ENCODE results near the gene TSHR.

Gene TSHR

DNA sequence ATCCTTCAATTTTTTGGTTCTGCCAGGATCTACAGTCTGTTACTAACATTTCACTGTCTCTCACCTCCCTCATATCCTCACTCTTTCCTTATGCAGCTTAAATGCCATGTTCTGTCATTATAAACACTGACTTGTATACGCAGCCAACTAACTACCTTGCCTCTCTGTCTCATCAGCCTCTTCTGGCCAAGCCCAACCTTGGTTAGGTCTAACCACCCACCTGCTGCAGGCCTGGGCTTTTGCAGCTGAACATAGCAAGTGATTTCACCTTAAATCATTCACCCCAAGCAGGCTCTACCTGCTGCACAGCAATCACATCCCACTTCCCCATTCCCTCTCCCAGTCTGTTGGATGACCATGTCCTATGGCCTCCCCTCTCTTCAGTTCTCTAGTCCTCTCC is 173.8 kb downstream of the TSHR start:
- H3K36me3 Mint-ChIP-seq, result peaks cover 7 to 12% of the 10 kb centered on the region in 2 donors
- H3K4me1 Mint-ChIP-seq, result peaks cover 3 to 5% of the 10 kb centered on the region in 2 donors
- H3K9me3 Mint-ChIP-seq, result peaks cover 0 to 4% of the 10 kb centered on the region in 2 donors
- H3K4me3 Mint-ChIP-seq, result no peak overlapping the region
- H3K27ac Mint-ChIP-seq, result no peak overlapping the region
- H3K27me3 Mint-ChIP-seq, result peaks cover 0 to 3% of the 10 kb centered on the region in 2 donors
- ATAC-seq (replicated peaks), result no peak
- DNase-seq, result no peak

DNA sequence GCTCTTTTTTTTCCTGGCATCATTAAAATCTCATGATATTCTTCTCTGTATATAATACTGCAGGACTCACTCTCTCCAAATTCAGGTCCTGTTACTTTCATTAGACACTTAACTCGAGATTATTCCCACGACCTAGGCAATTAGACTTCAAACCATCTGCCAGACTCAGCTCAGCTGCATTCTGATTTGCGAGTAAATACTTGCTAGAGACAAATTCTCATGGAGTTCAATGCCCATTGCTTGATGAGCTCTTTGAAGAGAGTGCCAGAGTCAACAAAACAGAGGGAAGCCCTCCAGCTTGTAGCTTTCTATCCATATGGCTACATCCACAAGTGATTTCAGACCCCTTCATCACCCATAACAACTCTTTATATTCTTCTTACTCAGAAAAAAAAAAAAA is 177.0 kb downstream of the TSHR start:
- no peak overlapping the region for H3K4me3 Mint-ChIP-seq
- no peak for ATAC-seq (replicated peaks)
- no peaks in the 10 kb centered on the region for H3K4me1 Mint-ChIP-seq
- H3K9me3 Mint-ChIP-seq, result peaks cover 0 to 1% of the 10 kb centered on the region in 2 donors
- DNase-seq, result no peak
- no peaks in the 10 kb centered on the region for H3K27me3 Mint-ChIP-seq
- H3K36me3 Mint-ChIP-seq, result peaks cover 1 to 3% of the 10 kb centered on the region in 2 donors
- no peak overlapping the region for H3K27ac Mint-ChIP-seq

DNA sequence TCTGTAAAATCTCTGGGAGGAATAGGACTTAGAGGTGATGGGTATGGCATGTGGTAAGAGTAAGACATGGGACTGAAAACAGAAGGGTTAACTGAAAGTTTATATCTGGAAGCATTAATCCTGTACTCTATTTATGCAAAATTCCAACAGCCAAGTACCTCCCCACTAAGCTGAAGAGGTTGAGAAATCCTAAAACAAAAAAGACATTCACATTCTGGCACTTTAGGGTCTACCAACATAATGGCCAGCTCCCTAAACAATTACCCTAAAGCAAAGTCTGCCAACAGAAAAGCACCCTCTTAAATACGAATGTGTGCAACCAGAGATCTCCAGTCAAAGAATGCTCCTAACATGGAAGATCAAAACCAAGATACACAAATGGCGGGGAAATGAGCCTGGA is 178.0 kb downstream of the TSHR start:
- Mint-ChIP-seq H3K4me3 (no peak overlapping the region), H3K27me3 (no peaks in the 10 kb centered on the region), H3K36me3 (no peaks in the 10 kb centered on the region), H3K4me1 (no peaks in the 10 kb centered on the region), H3K27ac (no peak overlapping the region), H3K9me3 (no peaks in the 10 kb centered on the region)
- no peak for DNase-seq
- no peak for ATAC-seq (replicated peaks)

DNA sequence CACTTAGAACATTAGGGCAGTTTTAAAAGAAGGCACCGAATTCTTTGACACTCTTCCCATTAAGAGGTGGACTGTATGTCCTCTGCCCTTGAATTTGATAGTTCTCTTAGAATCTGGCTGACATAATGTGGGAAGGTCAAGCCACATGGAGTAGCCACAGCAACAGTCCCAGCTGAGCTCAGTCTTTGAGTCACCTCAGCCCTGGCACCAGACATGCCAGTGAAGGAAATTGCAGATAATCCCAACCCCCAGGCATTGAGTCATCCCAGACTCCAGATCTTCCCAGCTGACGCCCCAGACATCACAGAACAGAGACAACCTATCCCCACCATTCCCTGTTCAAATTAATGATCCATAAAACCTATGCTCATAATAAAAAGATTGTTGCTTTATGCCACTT is 181.9 kb downstream of the TSHR start:
- no peak for ATAC-seq (replicated peaks)
- H3K36me3 Mint-ChIP-seq, result no peaks in the 10 kb centered on the region
- DNase-seq, result no peak
- no peaks in the 10 kb centered on the region for H3K4me1 Mint-ChIP-seq
- H3K4me3 Mint-ChIP-seq, result no peak overlapping the region
- H3K27ac Mint-ChIP-seq, result no peak overlapping the region
- no peaks in the 10 kb centered on the region for H3K27me3 Mint-ChIP-seq
- no peaks in the 10 kb centered on the region for H3K9me3 Mint-ChIP-seq

DNA sequence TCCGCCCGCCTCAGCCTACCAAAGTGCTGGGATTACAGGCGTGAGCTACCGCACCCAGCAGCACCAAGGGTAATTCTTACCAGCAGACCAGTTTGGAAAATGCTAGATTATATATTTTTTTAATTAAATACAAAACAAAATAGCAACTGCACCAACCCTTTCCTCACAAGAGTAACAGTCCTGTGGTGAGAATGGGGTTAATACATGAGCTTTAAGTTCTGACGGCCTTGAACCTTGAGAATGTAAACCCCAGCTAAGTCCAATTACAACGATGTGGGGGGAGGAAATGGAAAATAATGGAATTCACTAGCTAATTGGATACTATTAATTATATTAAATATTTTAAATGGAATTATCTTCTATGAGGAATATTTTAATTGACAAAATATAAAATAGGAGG is 183.0 kb downstream of the TSHR start:
- ATAC-seq (replicated peaks), result no peak
- Mint-ChIP-seq H3K36me3 (peaks cover 3 to 4% of the 10 kb centered on the region in 2 donors), H3K4me1 (no peaks in the 10 kb centered on the region), H3K27ac (no peak overlapping the region), H3K27me3 (no peaks in the 10 kb centered on the region), H3K9me3 (no peaks in the 10 kb centered on the region), H3K4me3 (no peak overlapping the region)
- DNase-seq, result no peak

DNA sequence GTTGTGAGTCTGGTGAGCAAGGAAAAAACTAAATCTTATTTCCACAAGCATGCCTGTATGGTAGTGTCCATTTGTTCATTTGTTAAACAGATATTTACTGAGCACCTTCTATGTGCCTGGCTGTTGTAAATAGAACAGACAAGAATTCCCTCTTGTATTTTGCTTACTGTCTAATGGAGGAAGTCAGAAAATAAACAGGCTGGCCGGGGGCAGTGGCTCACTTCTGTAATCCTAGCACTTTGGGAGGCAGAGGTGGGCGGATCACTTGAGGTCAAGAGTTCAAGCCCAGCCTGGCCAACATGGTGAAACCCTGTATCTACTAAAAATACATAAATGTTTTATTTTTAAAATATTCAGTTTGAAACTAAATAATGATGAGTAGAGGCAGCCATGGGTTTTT is 186.0 kb downstream of the TSHR start:
- Mint-ChIP-seq H3K27me3 (no peaks in the 10 kb centered on the region), H3K4me1 (no peaks in the 10 kb centered on the region), H3K9me3 (no peaks in the 10 kb centered on the region), H3K27ac (no peak overlapping the region), H3K36me3 (peaks cover 11 to 15% of the 10 kb centered on the region in 2 donors), H3K4me3 (no peak overlapping the region)
- no peak for DNase-seq
- ATAC-seq (replicated peaks), result no peak

DNA sequence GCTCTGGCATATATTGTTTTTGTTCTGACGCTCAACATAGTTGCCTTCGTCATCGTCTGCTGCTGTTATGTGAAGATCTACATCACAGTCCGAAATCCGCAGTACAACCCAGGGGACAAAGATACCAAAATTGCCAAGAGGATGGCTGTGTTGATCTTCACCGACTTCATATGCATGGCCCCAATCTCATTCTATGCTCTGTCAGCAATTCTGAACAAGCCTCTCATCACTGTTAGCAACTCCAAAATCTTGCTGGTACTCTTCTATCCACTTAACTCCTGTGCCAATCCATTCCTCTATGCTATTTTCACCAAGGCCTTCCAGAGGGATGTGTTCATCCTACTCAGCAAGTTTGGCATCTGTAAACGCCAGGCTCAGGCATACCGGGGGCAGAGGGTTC is 188.4 kb downstream of the TSHR start:
- H3K36me3 Mint-ChIP-seq, result peaks cover 13 to 15% of the 10 kb centered on the region in 2 donors
- DNase-seq (no peak), ATAC-seq (replicated peaks) (no peak)
- H3K27ac Mint-ChIP-seq, result no peak overlapping the region
- no peaks in the 10 kb centered on the region for H3K27me3 Mint-ChIP-seq
- no peak overlapping the region for H3K4me3 Mint-ChIP-seq
- H3K4me1 Mint-ChIP-seq, result peaks cover 9 to 14% of the 10 kb centered on the region in 2 donors
- no peaks in the 10 kb centered on the region for H3K9me3 Mint-ChIP-seq

DNA sequence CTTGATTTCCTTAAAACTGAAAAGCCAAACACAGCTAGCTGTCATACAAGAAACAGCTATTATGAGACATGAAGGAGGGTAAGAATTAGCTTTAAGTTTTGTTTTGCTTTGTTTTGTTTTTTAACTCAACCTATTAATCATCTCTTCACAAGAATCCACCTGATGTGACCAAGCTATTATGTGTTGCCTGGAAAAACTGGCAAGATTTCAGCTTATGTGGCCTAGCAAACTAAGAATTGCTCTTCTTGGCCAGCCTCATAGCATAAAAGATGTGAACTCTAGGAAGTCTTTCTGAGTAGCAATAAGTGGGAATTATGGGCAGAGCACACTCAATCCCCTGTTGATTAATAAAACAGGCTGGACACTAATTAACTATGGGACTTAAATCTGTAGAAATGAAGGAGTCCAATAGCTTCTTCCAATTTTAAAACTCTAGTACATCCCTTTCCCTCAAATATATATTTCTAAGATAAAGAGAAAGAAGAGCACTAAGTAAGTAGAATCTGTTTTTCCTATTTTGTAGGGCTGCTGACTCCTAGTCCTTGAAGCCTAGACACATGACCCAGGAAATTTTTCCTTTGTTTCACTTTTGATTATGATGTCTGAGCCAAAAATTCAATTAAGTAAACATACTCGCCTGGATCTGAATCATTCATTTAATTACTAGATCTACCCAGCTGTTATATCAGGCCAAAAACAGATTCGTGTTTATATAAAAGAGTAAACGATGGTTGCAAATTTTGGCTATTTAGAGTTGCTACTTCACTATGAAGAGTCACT is 189.6 kb downstream of the TSHR start:
- no peak for DNase-seq
- ATAC-seq (replicated peaks), result no peak
- H3K27me3 Mint-ChIP-seq, result no peaks in the 10 kb centered on the region
- no peak overlapping the region for H3K27ac Mint-ChIP-seq
- H3K9me3 Mint-ChIP-seq, result peaks cover 0 to 3% of the 10 kb centered on the region in 2 donors
- no peak overlapping the region for H3K4me3 Mint-ChIP-seq
- H3K36me3 Mint-ChIP-seq, result peaks cover 13 to 19% of the 10 kb centered on the region in 2 donors
- peaks cover 9 to 14% of the 10 kb centered on the region in 2 donors for H3K4me1 Mint-ChIP-seq

DNA sequence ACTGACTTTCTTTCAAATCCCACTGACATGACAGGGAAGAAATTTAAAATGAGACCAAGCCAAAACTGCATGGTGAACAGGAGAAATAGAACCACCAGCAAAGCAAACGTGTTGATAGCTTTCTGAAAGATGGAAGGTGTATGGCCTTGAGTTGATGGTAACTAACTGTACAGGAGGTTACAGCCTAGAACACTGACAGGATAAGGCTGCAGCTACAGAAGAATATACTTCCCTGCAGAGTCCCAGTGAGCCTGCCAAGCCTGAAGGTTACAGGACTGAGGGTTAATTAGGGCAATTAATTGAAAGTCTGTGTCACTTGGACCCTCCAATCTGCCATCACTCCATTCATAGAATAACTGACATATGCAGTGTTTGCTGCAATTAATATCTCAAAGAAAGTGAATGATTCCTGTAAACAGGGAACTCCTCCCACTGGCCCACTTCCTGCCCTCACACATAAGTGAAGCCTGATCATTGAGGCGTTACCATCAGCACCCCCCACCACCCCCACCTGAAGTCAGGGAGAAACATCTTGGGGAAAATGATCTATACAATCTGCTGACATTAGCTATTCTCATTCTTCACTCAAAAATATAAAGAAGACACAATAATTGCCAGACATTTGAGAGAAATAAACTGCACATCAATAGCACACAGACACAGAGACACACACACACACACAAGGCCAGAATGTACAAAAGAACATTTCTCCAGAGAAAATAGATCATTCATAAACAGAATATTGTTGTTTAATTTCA is 191.9 kb downstream of the TSHR start:
- Mint-ChIP-seq H3K9me3 (peaks cover 0 to 3% of the 10 kb centered on the region in 2 donors), H3K27me3 (no peaks in the 10 kb centered on the region), H3K4me1 (peaks cover 9 to 14% of the 10 kb centered on the region in 2 donors), H3K27ac (peak overlapping the region; percentile 5), H3K4me3 (no peak overlapping the region), H3K36me3 (peaks cover 13 to 20% of the 10 kb centered on the region in 2 donors)
- DNase-seq, result no peak
- no peak for ATAC-seq (replicated peaks)

DNA sequence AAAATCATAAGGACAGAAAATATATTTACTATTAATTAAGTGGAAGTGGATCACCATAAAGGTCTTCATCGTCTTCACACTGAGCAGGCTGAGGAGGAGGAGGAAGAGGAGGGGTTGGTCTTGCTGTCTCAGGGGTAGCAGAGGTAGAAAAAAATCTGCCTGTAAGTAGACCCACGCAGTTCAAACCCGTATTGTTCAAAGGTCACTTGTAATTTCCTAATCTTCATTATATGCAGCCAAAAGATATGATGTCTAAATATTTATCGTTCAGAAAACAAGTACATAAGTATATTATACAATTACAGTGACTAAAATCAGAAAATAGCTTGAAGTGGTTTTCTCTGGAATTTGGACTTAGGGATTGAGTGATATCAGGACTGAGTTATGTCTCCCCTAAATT is 193.2 kb downstream of the TSHR start:
- H3K4me3 Mint-ChIP-seq, result no peak overlapping the region
- H3K9me3 Mint-ChIP-seq, result peaks cover 0 to 3% of the 10 kb centered on the region in 2 donors
- H3K27ac Mint-ChIP-seq, result no peak overlapping the region
- peaks cover 14 to 22% of the 10 kb centered on the region in 2 donors for H3K4me1 Mint-ChIP-seq
- no peaks in the 10 kb centered on the region for H3K27me3 Mint-ChIP-seq
- ATAC-seq (replicated peaks) (no peak), DNase-seq (no peak)
- peaks cover 13 to 18% of the 10 kb centered on the region in 2 donors for H3K36me3 Mint-ChIP-seq

DNA sequence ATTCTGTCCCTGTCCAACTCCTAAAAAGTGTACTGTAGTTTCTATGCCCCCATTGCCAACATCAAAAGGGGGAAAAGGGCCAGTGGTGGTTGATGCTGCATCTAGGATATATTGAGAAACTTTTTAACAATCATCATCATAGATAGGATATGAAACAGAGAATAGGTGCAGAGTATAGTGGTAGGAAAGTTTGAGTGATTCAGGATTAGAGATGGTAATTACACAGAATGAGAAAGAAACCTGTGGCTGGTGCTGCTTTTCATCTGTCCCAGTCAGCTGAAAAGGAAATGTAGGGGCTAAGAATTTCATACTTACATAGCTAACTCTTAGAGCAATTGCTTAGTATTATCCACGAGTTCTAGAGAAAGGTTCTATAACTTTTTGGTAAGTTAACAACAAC is 197.8 kb downstream of the TSHR start:
- Mint-ChIP-seq H3K27me3 (peaks cover 0 to 4% of the 10 kb centered on the region in 2 donors), H3K36me3 (peaks cover 7 to 16% of the 10 kb centered on the region in 2 donors), H3K9me3 (peaks cover 0 to 3% of the 10 kb centered on the region in 2 donors), H3K4me3 (no peak overlapping the region), H3K27ac (no peak overlapping the region), H3K4me1 (peaks cover 4 to 7% of the 10 kb centered on the region in 2 donors)
- peak; percentile 64 to 87 for ATAC-seq (replicated peaks)
- no peak for DNase-seq

DNA sequence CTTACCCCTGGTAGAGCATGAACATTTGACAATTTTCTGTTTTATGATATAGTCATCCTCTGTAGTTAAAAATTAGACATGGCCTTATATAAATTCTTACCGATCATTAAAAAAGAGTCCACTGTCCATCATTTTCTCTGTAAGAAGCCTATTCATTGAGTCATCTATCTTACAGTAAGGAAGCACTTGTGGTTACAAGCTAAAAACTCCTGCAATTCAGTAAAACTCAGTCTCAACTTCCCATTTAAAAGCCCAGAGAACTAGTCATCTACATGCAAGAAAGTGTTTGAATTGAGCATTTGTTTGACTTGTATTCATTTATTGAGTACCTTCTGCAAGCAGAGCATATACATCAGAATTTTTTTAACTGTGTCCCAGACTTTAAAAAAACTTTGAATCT is 202.0 kb downstream of the TSHR start:
- peaks cover 4 to 7% of the 10 kb centered on the region in 2 donors for H3K4me1 Mint-ChIP-seq
- H3K27me3 Mint-ChIP-seq, result peaks cover 0 to 4% of the 10 kb centered on the region in 2 donors
- peaks cover 10 to 22% of the 10 kb centered on the region in 2 donors for H3K36me3 Mint-ChIP-seq
- DNase-seq, result no peak
- H3K9me3 Mint-ChIP-seq, result peaks cover 2 to 4% of the 10 kb centered on the region in 2 donors
- H3K4me3 Mint-ChIP-seq, result no peak overlapping the region
- ATAC-seq (replicated peaks), result no peak
- H3K27ac Mint-ChIP-seq, result no peak overlapping the region

DNA sequence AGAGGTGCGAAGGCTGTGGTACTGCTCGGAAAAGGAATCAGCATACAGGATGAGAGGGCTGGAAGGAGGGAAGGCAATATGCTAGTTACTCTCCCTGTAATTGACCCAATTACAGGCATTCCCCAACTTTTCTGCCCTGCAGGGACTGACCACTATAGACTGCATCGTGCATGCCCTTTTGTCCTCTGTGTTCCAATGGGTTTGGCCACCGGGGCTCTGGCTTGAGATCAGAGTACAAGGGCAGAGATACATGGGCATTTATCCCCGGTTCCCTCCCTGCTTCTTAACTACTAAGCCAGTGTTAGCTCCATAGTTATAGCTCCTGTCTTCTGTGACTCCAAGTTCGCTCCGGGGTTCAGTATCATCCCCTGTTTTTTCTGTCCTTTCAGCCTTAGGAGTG is 205.7 kb downstream of the TSHR start:
- Mint-ChIP-seq H3K27ac (no peak overlapping the region), H3K27me3 (peaks cover 0 to 4% of the 10 kb centered on the region in 2 donors), H3K36me3 (peaks cover 7 to 29% of the 10 kb centered on the region in 2 donors), H3K4me1 (peaks cover 7 to 17% of the 10 kb centered on the region in 2 donors), H3K4me3 (no peak overlapping the region), H3K9me3 (peaks cover 2 to 4% of the 10 kb centered on the region in 2 donors)
- no peak for ATAC-seq (replicated peaks)
- no peak for DNase-seq

DNA sequence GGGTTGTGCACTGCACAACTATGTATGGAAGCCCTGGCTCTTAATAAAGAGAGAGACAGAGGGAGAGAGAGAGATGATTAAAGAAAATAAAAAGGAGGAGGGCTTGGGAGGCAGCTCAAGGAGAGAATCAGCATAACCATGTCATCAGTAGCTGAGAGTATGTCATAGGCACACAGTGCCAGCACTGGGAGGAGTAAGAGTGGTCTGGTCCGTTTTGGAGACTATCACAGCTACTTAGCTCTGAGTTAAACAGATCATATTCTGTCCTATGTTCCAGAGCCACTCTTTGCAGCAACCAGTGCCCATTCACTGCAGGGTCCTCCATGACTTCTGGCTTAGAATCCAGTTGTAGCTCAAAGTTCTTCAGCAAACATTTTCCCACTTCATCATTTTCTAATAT is 206.3 kb downstream of the TSHR start:
- no peak overlapping the region for H3K4me3 Mint-ChIP-seq
- H3K9me3 Mint-ChIP-seq, result peaks cover 2 to 4% of the 10 kb centered on the region in 2 donors
- H3K27ac Mint-ChIP-seq, result no peak overlapping the region
- peaks cover 4 to 26% of the 10 kb centered on the region in 2 donors for H3K36me3 Mint-ChIP-seq
- H3K27me3 Mint-ChIP-seq, result no peaks in the 10 kb centered on the region
- DNase-seq, result no peak
- no peak for ATAC-seq (replicated peaks)
- peaks cover 7 to 17% of the 10 kb centered on the region in 2 donors for H3K4me1 Mint-ChIP-seq

DNA sequence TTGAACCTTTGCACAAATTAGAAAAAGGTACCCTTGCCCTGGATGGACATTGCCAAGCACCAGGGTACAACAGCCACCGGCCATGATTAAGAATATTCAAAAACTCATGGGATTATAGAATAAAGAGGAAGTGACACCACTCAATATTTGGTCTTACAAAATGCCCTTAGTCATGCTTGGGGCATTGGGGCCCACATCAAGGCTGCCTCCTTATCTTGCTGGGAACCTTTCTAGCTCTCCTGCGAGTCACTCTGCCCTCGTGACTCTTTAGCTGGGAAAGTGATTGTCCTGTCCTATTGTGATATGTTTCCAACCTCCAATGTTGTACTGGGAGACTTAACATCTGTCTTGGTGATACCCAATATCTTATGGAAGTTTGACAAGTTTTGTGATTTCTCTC is 207.5 kb downstream of the TSHR start:
- Mint-ChIP-seq H3K9me3 (peaks cover 2 to 4% of the 10 kb centered on the region in 2 donors), H3K27ac (no peak overlapping the region), H3K4me1 (peaks cover 7 to 17% of the 10 kb centered on the region in 2 donors), H3K36me3 (peaks cover 4 to 24% of the 10 kb centered on the region in 2 donors), H3K4me3 (no peak overlapping the region), H3K27me3 (no peaks in the 10 kb centered on the region)
- DNase-seq (no peak), ATAC-seq (replicated peaks) (peak; percentile 41 to 50)

Measured in stimulated activated naive B cell treated with anti-CD40 and anti-IgM and Interleukin-4, amounts not matched to agents 10 μg/mL and 1 μg/mL and 100 μg/mL, for 72 hours (primary cell).